Cardiac muscle cell (in vitro differentiated cells and primary cell): ENCODE data around the gene XDH. TPM values are rescaled to one million over a fixed set of nuclear protein-coding genes. Genes with fewer than 3 reads are reported as not detected.

Experiments used
- DNase-seq, 2 donors: peaks; one replicate each; pipeline versions ENCODE4 v3.0.0 to v3.0.0-alpha.2; 2010 to 2017; ENCODE audit warnings: low read depth in 1 of 2, low spot score in 1 of 2
- H3K27ac ChIP-seq: fragments of 200-600 bp; sonication (generic); 2 replicates; pipeline ENCODE4 v1.5.1; 2016
- H3K27me3 ChIP-seq: fragments of 200-600 bp; sonication (generic); 2 replicates; pipeline ENCODE4 v1.6.0; 2016; ENCODE audit warnings: control low read depth
- H3K36me3 ChIP-seq: fragments of 200-600 bp; sonication (generic); 2 replicates; pipeline ENCODE4 v1.5.1; 2016; ENCODE audit warnings: control low read depth
- H3K4me1 ChIP-seq: fragments of 200-600 bp; sonication (generic); 2 replicates; pipeline ENCODE4 v1.8.1; 2017; ENCODE audit warnings: low read depth, mild to moderate bottlenecking, mixed run types
- H3K4me3 ChIP-seq: fragments of 200-600 bp; sonication (generic); 2 replicates; pipeline ENCODE4 v1.5.1; 2016; ENCODE audit warnings: mild to moderate bottlenecking
- H3K9me3 ChIP-seq: fragments of 200-600 bp; sonication (generic); 2 replicates; pipeline ENCODE4 v1.5.1; 2017; ENCODE audit warnings: low read depth, mild to moderate bottlenecking, control low read depth
- CTCF ChIP-seq: IDR thresholded peaks from 2 replicates; pipeline ENCODE4 v1.5.1; 2012; ENCODE audit warnings: low read depth, mild to moderate bottlenecking, low read length
- polyA plus RNA-seq: library from polyadenylated mRNA; unstranded; fragments of >200 nt; fragmentation: Nextera tagmentation; extraction: Ambion mirVana; gene quantifications from 2 replicates; pipeline ENCODE4 v1.2.1, GENCODE V29; 2016
- total RNA-seq: library from RNA; depleted of rRNA; stranded (reverse); fragments of >200 nt; gene quantifications from 2 replicates; pipeline ENCODE4 v1.2.3, GENCODE V29; 2016

Gene XDH
- total and polyA plus RNA-seq, 2 experiments from 2014 or later: 0.17 to 0.69 TPM

DNA sequence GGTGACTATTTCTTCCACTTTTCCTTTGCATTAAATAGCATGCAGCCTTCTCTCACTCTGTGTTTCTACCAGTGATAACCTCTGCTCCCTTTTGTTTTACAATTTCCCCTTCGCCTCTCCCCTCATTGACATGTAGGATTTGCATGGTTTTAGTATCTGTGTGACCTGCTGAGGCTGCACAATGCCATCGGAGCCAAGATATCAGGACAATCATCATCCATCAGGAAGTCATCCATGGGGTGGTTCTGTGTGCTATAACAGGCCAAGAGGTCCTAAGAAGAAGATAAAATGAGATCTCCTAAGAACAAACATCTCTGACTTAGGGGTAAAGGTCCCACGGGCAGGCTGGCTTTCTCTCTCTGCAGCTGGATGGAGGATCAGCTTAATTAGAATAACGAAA lies 115.0 kb downstream of the XDH start:
- Histone ChIP-seq H3K27me3 (no peaks in the 10 kb centered on the region), H3K4me1 (peaks cover 24% of the 10 kb centered on the region), H3K36me3 (no peaks in the 10 kb centered on the region), H3K4me3 (no peak overlapping the region), H3K27ac (no peak overlapping the region), H3K9me3 (no peaks in the 10 kb centered on the region)
- TF ChIP-seq CTCF: no peak
- no peak for DNase-seq

DNA sequence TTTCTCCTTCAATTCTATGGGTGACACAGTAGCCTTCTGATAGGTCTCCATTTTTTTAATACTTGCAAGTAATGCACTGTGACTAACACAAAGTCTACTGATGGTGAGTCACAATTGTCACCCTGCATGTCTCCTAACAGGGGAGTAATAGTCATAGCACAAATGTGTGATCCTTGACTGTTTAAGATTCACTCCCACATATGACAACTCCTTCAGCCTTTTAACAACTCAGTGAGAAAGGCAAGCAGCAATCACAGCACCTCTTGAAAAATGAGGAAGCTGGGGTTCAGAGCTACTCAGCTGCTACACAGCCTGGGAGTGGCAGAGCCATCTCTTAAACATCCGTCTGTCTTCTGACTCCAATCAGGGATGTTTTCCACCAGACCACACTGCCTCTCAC lies 116.8 kb downstream of the XDH start:
- no peak for TF ChIP-seq CTCF
- no peak overlapping the region for H3K4me3 ChIP-seq
- no peaks in the 10 kb centered on the region for H3K9me3 ChIP-seq
- no peak overlapping the region for H3K27ac ChIP-seq
- H3K4me1 ChIP-seq: peaks cover 19% of the 10 kb centered on the region
- DNase-seq: no peak
- no peaks in the 10 kb centered on the region for H3K27me3 ChIP-seq
- no peaks in the 10 kb centered on the region for H3K36me3 ChIP-seq

DNA sequence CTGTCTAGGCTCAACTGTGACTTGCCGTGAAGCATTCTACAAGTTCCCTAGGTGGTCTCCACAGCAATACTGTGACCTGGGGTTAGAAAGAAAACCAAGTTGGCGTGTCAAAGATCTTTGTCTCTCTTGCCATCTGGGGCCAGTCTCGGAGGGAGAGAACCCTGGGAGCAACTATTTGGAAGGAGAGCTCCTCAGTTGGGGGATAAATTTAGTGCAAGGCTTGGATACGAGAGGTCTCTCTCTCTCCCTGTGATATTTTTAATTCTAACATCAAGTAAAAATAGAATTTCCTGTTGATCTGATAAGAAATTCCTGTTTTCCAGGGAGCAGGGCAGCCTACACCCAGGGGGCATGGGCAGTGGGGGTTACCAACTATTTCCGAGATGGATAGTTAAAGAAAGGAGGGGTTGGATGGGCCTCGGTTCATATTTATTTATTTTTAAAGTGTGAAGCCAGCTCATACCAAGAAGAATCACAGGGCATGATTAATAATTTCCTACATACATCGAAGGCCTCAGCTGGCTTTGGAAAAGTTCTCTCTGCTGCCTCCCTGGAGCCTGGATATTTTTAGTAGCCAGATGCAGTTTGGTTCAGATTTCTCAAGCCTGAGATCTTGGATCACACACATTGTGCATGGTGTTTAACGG lies 117.8 kb downstream of the XDH start:
- no peaks in the 10 kb centered on the region for H3K36me3 ChIP-seq
- no peak overlapping the region for H3K4me3 ChIP-seq
- no peak for TF ChIP-seq CTCF
- H3K4me1 ChIP-seq: peaks cover 19% of the 10 kb centered on the region
- DNase-seq: no peak
- H3K27me3 ChIP-seq: no peaks in the 10 kb centered on the region
- no peaks in the 10 kb centered on the region for H3K9me3 ChIP-seq
- peak overlapping the region; percentile 31 for H3K27ac ChIP-seq

DNA sequence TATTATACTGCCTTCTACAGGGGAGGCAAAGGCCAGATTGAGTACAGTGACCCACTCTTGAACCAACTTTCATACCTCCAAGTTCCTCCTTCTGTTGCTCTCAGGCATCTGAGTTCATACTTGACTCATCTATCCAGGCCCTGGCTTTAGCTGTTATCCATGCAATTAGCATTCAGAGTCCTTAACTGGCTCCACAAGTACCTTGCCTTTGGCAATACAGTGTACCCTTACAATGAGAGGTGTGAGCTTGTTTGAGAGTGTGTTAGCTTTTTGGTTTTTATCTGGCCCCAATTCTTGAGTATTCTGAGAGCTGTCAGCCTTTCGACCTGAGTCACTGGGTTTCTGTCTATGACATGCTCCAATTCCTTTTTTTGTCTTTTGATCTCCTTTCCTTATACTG lies 120.3 kb downstream of the XDH start:
- no peaks in the 10 kb centered on the region for H3K36me3 ChIP-seq
- no peak for DNase-seq
- no peaks in the 10 kb centered on the region for H3K9me3 ChIP-seq

DNA sequence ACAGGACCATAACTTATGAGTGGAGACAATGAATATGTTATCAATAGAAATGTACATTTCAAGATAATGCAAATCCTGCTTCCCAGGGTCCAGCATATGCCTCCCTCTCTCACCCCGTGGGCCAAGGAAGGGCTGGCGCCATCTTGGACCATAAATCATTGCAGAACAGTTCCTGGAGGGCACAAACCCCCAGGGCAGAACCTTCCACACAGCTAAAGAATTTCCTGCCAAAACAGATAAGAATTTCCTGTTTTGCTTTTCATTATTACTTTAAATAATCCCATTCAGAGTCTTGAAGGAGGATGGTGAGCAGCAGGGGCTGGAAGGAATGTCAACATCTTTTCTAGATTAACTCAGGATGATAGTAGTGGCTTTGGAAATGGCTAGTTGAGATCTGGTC lies 126.9 kb downstream of the XDH start:
- no peak overlapping the region for H3K4me3 ChIP-seq
- H3K27ac ChIP-seq: no peak overlapping the region
- TF ChIP-seq CTCF: no peak
- DNase-seq: peak in 1 of 2 donors; percentile 74
- no peaks in the 10 kb centered on the region for H3K27me3 ChIP-seq
- no peaks in the 10 kb centered on the region for H3K9me3 ChIP-seq
- H3K4me1 ChIP-seq: no peaks in the 10 kb centered on the region
- H3K36me3 ChIP-seq: no peaks in the 10 kb centered on the region

More for the DNA sequence above, 120.3 kb downstream of the XDH start:
- H3K27ac ChIP-seq: no peak overlapping the region
- H3K4me1 ChIP-seq: peaks cover 19% of the 10 kb centered on the region
- TF ChIP-seq CTCF: no peak
- no peak overlapping the region for H3K4me3 ChIP-seq
- H3K27me3 ChIP-seq: no peaks in the 10 kb centered on the region
